Measurements from ENCODE around the gene BRINP2.

BRINP2 gene

DNA sequence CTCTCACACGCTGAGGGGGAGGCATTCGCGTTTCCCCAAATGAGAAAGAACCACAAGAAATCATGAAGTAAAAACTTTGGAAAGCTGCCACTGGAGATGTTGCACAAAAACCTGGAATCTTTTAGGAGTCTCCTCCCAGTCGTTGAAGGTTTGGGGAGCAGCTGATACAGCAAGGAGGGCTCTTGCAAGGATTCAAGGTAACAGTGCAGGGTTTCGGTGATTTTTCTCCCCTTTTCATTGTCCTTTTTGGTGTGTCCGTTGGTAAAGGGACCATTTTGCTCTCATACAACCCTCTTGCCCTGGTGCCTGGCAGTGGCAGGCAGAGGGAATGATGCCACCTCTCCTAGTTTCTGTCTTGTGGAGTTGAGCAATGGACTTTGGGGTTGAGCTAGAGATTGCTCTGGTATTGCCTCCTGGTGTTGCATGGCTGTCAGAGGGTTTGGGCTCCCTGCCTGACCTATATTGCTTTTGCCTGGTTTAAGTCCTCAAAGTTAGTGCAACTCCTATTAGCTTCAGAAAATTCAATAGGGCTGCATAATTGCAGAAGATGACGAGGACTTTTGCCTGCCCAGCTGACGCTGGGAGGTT, 872 bp downstream of the BRINP2 start:
- DNase-seq, result no peak

DNA sequence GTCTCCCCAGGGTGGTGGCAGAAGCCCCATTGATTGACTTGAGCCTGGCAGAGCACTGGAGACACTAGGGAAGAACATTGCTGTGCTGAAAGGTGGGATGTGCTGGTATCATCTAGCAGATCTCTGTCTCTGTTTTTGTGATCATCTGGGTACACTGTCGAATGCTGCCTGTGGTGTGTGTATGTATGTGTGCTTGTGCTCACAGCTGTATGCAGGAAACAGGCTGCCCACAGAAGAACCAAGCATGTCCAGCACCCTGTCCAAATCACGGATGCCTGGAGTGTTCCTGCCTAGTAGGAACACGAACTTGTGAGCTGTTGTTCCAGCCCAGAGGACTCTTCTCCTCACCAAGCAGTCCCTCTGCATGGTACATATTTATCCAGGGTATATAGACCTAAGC, 1.5 kb downstream of the BRINP2 start:
- no peak for DNase-seq

DNA sequence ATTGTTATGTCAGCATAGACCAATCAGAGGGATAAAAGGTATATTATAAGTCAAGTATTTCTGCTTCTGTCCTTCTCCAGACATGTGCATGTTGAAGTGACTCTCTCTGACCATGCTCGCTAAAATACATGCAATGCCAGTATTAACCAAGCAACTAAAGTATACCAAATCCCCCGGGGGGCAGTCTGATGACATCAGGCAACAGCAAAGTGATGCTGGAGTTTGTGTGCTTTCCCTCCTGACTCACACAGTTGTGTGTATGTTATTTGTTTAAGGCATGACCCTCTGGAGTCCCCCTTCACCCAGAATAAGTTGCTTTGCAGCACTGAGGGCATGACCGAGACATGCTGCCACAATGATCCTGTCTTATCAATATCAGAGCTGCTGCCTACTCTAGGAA, 2.1 kb downstream of the BRINP2 start:
- no peak for DNase-seq

DNA sequence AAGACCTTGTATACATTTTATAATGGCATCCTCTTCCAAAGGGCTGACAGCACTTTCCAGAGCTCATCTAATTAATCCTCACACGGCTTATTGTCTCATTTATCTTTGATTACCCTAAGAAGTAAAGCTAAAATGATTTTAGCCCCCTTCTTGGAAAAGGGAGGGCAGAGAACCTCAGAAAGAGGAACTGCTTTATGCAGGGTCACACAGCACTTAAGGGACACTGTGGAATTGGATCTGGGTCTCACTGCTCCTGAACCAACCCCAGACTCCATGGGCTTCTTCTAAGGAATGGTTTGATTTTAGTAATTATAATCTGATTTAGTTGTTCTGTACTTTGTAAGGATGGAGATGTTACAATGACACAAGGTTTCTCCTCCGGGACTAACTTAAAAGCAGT, 3.2 kb downstream of the BRINP2 start:
- no peak for DNase-seq

DNA sequence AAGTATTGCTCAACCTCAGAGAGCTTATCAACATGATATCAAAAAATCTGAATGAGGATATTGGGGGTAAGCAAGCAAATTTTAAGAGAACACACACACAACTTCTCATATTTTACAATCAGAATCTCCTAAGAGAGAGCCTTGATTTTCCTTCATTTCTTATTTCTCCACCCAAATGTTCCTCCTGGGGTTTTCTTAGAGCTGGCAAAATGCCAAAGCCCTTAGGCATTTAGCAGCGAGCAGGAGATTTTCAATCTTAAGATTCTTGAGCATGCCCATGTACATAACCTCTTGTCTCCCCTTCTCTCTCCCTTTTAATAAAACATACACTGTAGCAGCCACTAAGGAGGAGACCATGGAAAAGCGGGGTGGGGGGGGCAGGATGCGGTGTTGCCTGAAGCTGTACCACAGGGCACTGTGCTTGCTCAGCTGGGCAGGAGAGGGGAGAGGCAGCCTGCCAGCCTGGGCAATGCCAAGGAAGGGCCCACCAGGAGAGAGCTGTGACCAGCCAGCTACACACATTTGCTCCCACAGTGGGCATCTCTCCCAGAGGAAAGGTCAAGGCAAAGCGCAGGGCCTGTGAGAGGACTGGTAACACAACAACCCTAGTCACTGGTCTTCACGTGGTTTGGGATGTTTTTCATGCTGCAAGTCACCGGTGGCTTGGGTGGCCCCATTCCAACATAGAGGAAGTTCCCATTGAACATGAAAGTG, 4.3 kb downstream of the BRINP2 start:
- no peak for DNase-seq

DNA sequence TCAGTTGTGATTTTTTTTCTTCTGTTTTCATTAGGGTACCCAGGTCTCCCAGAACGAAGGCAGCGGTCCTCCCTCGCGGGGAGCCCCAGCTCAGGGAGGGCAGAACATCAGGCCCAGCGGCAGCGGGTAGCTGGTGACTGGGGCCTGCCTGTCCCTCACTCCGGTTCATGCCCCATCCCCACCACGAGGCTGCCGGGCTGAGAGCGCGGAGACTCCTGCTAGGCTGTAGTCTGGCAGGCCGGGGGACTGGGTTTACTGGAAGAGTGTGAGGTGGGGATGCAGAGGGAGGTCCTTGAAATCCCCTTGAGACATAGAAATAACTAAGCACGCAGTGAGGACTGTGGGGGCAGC, 10.5 kb downstream of the BRINP2 start:
- DNase-seq, result no peak

DNA sequence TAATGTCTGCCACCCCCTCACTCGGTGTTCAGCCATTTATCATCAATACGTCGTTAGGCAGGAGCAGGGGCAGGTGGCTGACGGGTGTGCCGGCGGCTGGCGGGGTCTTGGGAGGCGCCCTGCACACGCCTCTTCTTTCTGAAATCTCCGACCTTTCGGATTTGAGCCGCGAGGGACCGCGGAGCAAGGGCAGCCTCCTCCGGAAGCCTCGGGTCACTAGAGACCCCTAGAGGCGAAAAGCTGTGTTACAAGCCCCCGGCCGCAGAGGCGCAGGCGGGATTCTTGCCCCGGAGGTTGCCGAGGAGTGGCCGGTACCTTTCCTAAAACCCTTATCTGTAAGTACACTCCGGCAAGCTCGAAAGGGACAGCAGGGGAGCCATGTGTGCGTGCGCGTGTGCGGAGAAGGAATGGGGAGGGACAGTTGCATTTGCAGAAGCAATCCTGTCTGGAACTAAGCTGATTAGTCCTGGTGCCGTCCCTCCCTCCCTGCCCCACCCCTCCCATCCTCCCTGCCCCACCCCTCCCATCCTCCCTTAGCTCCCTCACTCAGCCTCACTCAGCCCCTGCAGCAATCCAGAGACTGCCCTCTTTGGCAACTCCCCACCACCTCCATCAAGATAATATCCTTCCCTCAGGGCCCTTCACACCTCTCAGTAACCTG, 11.0 kb downstream of the BRINP2 start:
- DNase-seq, result peak; percentile 38

DNA sequence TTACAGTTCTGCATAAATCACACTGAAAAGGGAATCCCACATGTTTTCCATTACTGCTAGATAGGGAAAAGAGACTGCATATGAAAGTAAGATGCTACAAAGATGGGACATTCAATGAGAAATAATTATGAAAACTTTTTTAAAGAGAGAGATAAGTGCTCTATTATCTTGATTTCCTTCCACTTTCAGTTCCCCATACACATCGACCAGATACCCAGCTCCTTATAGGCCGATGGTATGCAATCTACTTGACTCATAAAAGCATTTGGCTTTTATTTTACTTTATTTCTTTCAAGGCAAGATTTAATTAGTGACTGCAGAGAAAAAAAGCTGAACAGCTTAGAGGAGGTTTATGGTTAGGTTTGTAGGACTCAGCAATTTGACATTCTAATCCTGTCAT, 13.1 kb downstream of the BRINP2 start:
- DNase-seq, result no peak

DNA sequence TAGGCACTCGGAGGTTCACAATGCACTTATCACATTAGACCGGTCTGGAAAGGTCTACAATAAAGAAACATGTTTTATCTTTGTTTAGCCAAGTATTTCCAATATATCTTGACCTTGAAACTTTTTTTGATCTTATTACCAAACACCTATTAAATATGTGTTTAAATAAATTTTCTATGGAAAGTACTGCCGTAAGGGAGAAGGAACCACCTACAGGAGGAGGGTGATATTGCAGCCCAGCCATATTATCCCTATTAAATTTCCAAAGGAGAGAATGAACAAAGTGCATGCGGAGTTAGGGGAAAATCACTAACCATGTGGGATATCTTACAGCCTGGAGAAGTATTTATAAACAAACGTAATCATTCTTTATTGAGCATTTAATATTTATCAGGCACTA, 14.5 kb downstream of the BRINP2 start:
- DNase-seq, result no peak

DNA sequence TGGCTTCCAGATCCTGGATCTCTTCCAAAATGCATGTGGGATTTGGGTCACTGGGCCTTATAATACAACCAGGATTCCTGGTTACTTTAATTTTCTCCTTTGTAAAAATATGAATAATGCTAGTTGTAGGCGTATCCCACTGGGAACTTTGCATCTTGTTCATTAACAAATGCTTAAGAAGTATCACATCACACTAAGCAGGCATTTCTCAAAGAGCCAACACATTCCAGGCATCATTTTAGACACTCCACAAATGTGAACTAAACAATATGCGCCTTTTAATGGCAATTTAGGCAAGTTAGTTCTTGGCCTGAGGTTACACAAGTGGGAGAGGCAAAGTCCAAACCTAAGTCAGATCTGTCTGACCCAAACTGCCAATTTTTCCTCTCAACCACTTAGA, 15.9 kb downstream of the BRINP2 start:
- no peak for DNase-seq

DNA sequence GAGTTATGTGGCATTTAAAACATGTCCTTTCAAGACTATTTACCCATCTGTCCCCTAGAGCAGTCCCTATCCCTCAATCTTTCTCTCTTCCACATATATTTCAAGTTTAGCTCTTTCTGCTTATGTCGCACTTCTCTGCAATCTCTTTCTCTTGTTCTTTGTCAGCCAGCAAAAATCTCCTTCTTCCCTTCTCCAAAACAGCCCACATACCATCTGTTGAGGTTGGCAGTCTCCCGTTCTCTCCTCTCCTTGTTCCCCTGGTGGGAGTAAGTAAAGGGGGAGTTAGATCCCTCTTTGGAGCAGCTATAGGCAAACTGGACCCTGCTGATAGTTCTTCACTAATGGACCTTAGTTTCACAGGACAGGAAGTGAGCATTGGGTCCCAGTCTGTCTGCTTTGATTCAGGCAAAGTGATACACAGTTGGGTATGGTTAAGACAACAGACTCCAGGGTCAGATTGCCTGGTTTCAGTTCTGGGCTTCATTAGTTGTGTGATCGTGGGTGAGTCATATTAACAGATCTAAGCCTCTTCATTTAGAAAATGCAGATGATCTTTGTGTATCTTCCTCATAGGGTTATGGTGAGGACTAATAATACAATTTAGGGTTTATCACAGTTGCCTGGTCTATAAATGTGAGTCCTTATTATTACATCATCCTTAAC, 19.7 kb downstream of the BRINP2 start:
- DNase-seq, result no peak

DNA sequence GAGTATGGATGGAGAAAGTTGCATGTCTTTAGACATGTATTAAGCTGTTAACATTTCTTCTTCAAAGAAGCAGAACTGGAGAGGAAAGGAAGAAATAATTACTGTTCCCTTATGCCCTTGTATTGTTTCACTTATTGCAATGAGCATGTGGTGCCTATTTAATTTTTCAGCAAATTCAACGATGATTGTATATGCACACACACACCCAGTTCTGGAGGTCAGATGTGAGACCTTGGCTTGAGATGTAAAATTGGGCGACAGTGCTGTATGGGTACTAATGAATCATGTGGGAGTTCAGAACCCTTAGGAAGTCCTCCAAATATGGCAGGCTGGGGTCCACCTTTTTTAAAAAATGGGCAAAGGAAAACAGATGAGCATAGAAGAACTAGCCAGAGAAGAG, 27.5 kb downstream of the BRINP2 start:
- DNase-seq, result no peak

DNA sequence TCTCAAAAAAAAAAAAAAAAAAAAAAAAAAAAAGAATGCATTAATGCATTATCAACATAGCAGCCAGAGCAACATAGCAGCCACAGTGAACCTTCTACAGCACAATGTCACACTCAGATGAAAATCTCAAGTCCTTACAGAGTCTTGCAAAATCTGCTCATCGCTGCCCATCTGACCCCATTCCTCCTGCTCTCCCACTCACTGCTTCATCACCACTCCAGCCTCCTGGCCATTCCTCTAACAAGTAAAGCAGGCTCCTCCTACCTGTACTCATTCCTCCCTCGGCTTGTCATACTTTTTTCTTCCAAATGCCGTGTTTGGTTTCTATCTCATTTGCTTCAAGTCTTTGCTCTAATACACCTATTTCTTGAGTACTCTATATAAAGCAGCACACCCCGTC, 29.5 kb downstream of the BRINP2 start:
- no peak for DNase-seq

DNA sequence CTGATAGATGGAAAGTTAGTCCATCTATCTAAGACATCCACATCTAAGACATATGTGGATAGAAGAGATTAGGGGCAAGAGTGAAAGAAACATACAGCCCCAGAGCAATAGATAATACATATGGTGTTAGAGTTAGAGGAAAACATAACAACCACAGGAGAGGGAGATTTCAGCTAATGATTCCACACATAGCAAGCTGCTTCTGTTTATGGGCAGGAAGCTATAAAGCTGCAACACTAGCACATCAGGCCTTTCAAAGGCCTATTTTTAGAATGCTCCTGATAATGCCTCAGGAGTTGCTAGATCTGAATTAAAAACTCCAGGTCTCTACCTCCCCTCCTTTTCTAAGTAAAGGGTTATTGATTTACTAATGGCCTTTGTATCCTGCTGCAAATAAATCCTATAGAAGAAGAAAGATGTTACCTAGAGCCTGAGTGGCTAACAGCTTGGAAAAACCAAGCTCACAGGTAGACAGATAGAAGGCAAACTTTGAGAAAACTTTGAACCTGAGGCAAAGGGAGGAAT, 36.1 kb downstream of the BRINP2 start:
- no peak for DNase-seq

DNA sequence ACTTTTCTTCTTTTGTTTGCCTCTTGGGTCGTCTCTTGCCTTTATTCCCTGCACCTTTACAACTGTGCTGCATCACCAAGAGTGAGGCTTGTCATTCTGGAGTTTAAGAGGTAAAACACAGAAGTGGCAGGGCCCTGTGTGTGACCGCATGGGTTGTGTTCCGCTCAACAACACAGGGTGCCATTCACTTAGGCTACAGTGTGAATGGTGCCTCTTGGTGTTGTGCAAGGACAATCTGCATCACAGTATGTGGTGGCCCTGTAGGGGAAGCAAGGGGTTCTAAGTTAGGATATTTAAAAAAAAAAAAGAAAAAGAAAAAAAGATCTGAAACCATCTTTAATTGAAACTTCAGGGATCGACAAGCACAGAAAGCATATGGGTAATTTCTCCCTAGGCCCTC, 38.2 kb downstream of the BRINP2 start:
- DNase-seq, result no peak

DNA sequence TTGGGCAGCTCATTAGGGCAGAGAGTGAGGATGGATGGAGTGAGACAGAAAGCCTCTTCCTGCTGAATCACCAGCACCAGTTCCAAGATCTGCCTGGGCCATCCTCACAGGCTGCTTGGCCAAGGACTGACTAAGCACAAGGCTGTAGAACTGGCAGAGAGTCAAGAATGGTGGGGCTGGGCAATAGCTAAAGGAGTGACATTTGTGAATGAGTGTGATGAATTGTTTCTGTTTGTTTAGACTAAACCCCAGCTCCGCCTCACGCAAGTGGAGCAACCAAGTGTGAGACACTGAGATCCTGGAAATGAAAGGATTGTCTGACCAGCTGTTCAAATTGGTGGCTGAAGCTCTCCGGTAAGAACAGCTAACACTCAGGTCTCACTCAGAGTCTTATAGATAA, 38.6 kb downstream of the BRINP2 start:
- DNase-seq, result peak; percentile 94

DNA sequence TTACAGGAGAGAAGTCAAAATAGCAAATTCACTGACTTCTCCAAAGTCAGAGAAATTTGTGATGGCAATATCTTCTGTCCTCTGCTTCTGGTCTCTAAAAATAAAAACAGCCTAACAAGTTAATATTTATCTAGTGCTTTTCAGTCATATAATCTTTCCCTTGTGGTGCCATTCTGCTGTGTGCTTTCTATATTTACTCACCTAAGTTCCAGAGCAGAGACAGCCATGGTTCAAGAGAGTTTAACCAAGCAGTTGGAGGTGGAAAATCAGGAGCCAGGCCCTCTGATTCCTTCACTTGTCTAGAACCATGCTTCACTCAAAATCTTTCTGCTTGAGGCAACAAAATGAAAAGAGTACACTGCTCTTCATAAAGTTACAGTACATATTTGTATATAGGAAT, 39.3 kb downstream of the BRINP2 start:
- DNase-seq, result peak; percentile 65

DNA sequence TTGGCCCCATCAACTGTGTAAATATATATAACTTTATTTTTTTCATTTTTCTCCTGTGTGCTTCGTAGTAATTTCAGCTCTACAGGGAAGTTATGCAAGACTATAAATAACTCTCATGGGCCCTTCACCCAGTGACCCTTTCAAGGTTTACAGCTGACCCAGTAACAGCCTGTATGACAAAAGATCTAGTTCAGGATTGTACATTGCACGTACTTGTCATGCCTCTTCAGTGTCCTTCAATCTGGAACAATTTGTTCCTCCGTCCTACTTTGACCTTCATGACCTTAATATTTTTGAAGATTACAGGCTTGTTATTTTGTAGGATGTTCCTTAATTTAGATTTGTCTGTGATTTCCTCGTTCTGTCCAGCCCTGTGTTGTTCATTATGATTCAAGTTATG, 40.5 kb downstream of the BRINP2 start:
- no peak for DNase-seq

DNA sequence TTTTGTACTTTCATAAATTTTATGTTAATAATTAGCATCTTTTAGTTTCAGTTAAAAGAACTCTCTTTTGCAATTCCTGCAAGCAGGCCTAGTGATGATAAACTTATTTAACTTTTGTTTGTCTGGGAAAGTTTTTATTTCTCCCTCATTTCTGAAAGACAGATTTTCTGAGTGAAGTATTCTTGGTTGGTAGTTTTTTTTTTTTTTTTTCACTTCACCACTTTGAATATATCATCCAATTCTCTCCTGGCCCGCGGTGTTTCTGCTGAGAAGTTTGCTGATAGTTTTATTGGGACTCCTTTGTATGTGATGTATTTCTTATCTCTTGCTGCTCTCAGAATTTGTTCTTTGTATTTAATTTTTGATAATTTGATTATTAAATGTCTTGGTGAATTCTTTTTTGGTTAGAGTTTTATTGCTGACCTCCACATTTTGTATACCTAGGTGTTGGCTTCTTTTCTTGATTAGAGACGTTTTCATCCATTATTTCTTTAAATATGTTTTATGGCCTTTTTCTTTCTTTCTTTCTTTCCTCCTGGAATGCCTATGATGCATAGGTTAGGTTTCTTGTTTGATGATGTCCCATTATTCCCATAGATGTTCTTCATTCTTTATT, 45.9 kb downstream of the BRINP2 start:
- DNase-seq, result no peak

DNA sequence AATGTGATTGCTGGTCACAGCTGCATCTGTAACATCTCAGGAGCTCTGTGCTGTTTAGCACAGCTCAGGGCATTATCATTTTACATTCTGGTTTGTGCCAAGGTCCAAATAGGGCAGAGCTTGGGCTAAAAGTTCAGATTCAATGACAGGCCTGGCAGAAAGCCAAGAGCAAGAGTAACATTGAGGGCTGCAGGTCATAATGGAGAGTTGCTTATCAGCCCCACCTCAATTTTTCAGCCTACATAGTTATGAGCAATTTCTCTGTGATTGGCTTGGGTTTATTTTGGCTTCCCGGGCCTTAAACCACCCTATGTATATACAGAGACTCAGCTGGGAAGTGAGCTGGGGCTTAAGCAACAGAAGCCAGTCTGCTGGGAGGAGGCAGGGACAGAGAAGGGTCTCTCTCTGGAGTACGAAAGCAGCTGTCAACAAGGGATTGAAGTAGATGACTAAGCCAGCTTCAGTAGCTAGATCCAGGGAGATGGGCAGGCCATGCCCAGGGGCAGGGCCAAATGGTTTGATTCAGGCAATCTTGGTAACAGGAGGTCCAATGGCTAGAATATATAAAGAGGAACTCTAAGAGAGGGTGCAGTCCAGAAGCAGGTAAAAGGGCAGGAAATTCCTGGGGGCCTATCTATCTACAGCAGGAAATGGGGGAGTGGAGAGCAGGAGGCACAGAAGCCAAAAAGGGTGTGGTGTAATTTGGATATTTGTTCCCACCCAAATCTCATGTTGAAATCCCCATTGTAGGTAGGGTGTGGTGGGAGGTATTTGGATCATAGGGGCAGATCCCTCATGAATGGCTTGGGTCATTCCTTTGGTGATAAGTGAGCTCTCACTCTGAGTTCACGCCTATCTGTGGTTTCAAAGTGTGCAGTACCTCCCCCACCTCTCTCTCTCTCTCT, 49.0 kb downstream of the BRINP2 start:
- DNase-seq, result no peak

DNA sequence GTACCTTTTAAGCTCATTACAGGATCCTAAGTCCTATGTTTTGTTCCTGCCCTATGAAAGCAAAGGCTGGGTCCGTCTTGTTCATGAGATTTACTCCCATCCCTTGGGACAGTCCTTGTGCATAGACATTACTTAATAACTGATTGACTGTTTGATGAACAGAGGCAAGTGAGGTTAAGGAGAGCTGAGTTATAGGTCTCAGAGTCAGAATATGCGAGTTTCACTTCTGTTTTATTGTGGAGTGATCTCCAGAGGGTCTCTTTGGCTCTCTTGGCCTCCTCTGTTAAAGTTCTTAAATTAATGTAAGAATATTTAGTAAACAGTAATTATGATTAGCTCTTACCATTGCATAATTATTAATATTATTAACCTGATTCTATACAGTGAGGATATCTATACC, 52.6 kb downstream of the BRINP2 start:
- no peak for DNase-seq

DNA sequence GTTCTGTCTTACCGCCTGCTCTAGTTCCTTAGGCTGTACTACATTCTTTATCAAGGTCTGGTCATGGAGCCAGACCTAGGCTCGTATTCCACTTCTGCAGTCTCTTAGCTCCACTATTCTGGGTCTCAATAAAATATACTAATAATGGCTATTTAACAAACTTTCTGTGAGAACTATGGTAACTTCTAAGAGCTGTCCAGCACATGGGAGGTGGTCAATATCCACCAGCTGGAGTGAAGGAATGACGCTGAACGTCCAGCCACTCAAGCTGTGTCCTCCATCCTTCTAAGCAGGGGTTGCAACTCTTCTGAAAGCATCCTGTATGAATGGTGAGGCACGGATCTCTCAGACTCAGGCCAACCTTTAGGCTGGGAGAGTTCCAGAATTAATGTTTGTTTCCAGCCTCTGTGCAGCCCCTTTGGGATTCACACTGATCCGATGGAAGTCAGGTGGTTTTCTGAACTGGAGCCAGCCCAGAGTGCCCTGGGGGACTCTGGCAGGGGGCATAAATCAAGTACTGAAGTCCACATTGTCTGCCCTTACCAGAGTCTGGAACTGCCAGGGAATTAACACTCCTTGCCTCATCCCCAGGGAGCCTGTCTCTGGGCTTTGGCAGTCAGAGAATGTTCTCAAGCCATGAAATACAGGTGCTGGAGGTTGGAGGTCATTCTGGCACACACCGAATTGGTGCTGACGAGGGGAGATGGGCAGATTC, 57.4 kb downstream of the BRINP2 start:
- DNase-seq, result no peak
